ENCODE measurements around the gene AURKB.

GRCh38 chr17:8166731-8167130 is 43.6 kb downstream of the AURKB start:
- TF ChIP-seq, protein P1, sequence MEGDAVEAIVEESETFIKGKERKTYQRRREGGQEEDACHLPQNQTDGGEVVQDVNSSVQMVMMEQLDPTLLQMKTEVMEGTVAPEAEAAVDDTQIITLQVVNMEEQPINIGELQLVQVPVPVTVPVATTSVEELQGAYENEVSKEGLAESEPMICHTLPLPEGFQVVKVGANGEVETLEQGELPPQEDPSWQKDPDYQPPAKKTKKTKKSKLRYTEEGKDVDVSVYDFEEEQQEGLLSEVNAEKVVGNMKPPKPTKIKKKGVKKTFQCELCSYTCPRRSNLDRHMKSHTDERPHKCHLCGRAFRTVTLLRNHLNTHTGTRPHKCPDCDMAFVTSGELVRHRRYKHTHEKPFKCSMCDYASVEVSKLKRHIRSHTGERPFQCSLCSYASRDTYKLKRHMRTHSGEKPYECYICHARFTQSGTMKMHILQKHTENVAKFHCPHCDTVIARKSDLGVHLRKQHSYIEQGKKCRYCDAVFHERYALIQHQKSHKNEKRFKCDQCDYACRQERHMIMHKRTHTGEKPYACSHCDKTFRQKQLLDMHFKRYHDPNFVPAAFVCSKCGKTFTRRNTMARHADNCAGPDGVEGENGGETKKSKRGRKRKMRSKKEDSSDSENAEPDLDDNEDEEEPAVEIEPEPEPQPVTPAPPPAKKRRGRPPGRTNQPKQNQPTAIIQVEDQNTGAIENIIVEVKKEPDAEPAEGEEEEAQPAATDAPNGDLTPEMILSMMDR (IDR thresholded peaks at IDR 0.05 in 8 of 11, conservative IDR thresholded peaks at IDR 0.05 in 3 of 11), result no peak
- TF ChIP-seq POLR2A (IDR thresholded peaks at IDR 0.05), result no peak

Measured in spleen (tissue), 7 donors.